ENCODE measurements around the gene NSG2.
"Not testable (repeated sequence)": the region's sequence is repeated elsewhere in the genome, so short reads cannot be mapped to it uniquely, and the experiment has no call there.

The NSG2 gene

GRCh38 chr5:174063082-174063756 lies 17.7 kb downstream of the NSG2 start:
- no peak for DNase-seq

- DNase-seq: no peak
Observed at GRCh38 chr5:174064171-174064570, 18.7 kb downstream of the NSG2 start.

GRCh38 chr5:174065528-174066197 lies 20.2 kb downstream of the NSG2 start:
- DNase-seq: no peak

- no peak for DNase-seq
Observed at GRCh38 chr5:174067499-174067898, 22.0 kb downstream of the NSG2 start.

- DNase-seq: no peak
Observed at GRCh38 chr5:174071484-174071883, 26.0 kb downstream of the NSG2 start.

- DNase-seq: no peak
Observed at GRCh38 chr5:174073122-174073660, 27.7 kb downstream of the NSG2 start.

- DNase-seq: no peak
Observed at GRCh38 chr5:174074369-174074768, 28.9 kb downstream of the NSG2 start.

- DNase-seq: no peak
Observed at GRCh38 chr5:174078416-174078815, 32.9 kb downstream of the NSG2 start.

- DNase-seq: no peak
Observed at GRCh38 chr5:174082286-174082685, 36.8 kb downstream of the NSG2 start.

- DNase-seq: no peak
Observed at GRCh38 chr5:174083056-174083827, 37.7 kb downstream of the NSG2 start.

GRCh38 chr5:174084691-174085154 lies 39.2 kb downstream of the NSG2 start:
- DNase-seq: no peak

- DNase-seq: no peak
Observed at GRCh38 chr5:174086751-174087150, 41.2 kb downstream of the NSG2 start.

- DNase-seq: no peak
Observed at GRCh38 chr5:174087783-174088182, 42.3 kb downstream of the NSG2 start.

GRCh38 chr5:174090129-174090528 lies 44.6 kb downstream of the NSG2 start:
- no peak for DNase-seq

GRCh38 chr5:174093123-174093522 lies 47.6 kb downstream of the NSG2 start:
- DNase-seq: no peak

GRCh38 chr5:174094857-174095606 lies 49.5 kb downstream of the NSG2 start:
- no peak for DNase-seq

- DNase-seq: no peak
Observed at GRCh38 chr5:174096619-174097018, 51.1 kb downstream of the NSG2 start.

GRCh38 chr5:174097486-174098185 lies 52.1 kb downstream of the NSG2 start:
- no peak for DNase-seq

- no peak for DNase-seq
Observed at GRCh38 chr5:174098694-174099093, 53.2 kb downstream of the NSG2 start.

GRCh38 chr5:174100490-174100889 lies 55.0 kb downstream of the NSG2 start:
- DNase-seq: no peak

GRCh38 chr5:174101195-174101730 lies 55.8 kb downstream of the NSG2 start:
- no peak for DNase-seq

- DNase-seq: not testable (repeated sequence)
Observed at GRCh38 chr5:174102574-174102973, 57.1 kb downstream of the NSG2 start.
